Esophagus (tissue), 2 donors: ENCODE data around the gene GP1BA. TPM values are rescaled to one million over a fixed set of nuclear protein-coding genes. Genes with fewer than 3 reads are reported as not detected.
A peak's percentile ranks its signal among the peaks of the same experiment; 100 is the strongest.

Source experiments
- H3K27ac ChIP-seq, 2 donors: one replicate each; pipeline ENCODE4 v1.5.1; 2013; ENCODE audit warnings: low read depth in 2 of 2, mild to moderate bottlenecking in 2 of 2, inconsistent platforms in 1 of 2, low read length in 1 of 2, moderate library complexity in 1 of 2
- H3K27me3 ChIP-seq, 2 donors: one replicate each; pipeline ENCODE4 v1.6.1; 2013; ENCODE audit warnings: low read length in 2 of 2, control low read depth in 1 of 2, mild to moderate bottlenecking in 1 of 2; ENCODE audit not compliant: insufficient read depth in 2 of 2, control insufficient read depth in 1 of 2
- H3K36me3 ChIP-seq, 2 donors: one replicate each; pipeline ENCODE4 v1.6.1; 2013; ENCODE audit warnings: low read length in 1 of 2; ENCODE audit not compliant: control insufficient read depth in 2 of 2, insufficient read depth in 2 of 2
- H3K4me1 ChIP-seq, 2 donors: one replicate each; pipeline ENCODE4 v1.6.1; 2013; ENCODE audit warnings: low read length in 1 of 2; ENCODE audit not compliant: control insufficient read depth in 2 of 2, insufficient read depth in 2 of 2
- H3K4me3 ChIP-seq, 2 donors: one replicate each; pipeline ENCODE4 v1.5.1; 2013; ENCODE audit warnings: low read length in 2 of 2, mild to moderate bottlenecking in 2 of 2, low read depth in 1 of 2, moderate library complexity in 1 of 2
- H3K9me3 ChIP-seq, 2 donors: one replicate each; pipeline ENCODE4 v1.6.1; 2013; ENCODE audit warnings: mild to moderate bottlenecking in 2 of 2, low read depth in 1 of 2, low read length in 1 of 2, moderate library complexity in 1 of 2; ENCODE audit not compliant: control insufficient read depth in 2 of 2, insufficient read depth in 1 of 2
- WGBS, 2 donors: extraction: QIAGEN DNeasy Blood & Tissue Kit; methylation state at CpG; one replicate each; pipeline ENCODE4 v1.1.7; 2013; 5-methylcytosine and 5-hydroxymethylcytosine counted together
- polyA plus RNA-seq, 2 donors: library from polyadenylated mRNA; stranded (reverse); fragments of 200-250 nt; gene quantifications; one replicate each; pipeline ENCODE4 v1.2.3, GENCODE V29; 2013
- donor health status: healthy with polysubstance abuse.
- donor health status: Bipolar disorder and iron deficiency.

The GP1BA gene
- polyA plus RNA-seq, 2 donors: 0.02 to 0.12 TPM

DNA sequence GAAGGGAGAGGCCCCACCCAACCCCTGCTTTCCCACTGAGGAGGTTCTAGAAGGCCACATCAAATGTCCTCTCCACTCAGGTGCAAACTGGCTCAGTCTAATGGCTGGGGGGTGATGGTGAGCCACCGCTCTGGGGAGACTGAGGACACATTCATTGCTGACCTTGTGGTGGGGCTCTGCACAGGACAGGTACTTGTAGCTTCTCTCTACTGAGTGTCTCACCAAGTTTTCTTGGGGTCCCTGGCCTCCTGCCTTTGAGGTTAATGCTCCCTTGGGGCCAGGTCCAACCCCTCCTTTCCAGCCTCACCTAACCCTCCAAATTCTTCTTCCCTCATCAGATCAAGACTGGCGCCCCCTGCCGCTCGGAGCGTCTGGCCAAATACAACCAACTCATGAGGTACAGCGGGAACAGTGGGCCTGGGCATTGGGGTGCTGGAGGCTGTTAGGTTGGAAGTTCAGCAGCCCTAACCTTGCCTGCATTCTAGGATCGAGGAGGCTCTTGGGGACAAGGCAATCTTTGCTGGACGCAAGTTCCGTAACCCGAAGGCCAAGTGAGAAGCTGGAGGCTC lies 24.5 kb downstream of the GP1BA start:
- H3K36me3 ChIP-seq: peaks cover 0 to 13% of the 10 kb centered on the region in 2 donors
- H3K27ac ChIP-seq: no peak overlapping the region
- H3K9me3 ChIP-seq: no peaks in the 10 kb centered on the region
- H3K4me3 ChIP-seq: no peak overlapping the region
- 83 to 86% methylated on average over 10 of the region's 10 CpGs for WGBS, 2 donors
- no peaks in the 10 kb centered on the region for H3K27me3 ChIP-seq
- peaks cover 3 to 4% of the 10 kb centered on the region in 2 donors for H3K4me1 ChIP-seq

DNA sequence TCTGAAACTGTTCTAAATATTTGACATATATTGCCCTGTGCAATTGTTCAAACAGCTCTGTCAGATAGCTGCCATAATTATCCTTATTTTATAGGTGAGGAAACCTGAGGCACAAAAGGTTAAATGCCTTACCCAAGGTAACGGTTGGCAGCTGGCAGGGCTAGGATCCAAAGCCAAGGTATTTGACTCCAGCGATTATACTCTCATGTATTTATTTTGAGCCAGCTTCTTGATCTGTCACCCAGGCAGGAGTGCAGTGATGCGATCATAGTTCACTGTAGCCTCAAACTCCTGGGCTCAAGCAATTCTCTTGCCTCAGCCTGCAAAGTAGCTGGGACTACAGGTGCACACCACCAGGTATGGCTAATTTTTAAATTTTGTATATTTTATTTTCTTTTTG lies 26.0 kb downstream of the GP1BA start:
- Histone ChIP-seq H3K27me3 (no peaks in the 10 kb centered on the region), H3K27ac (no peak overlapping the region), H3K4me3 (no peak overlapping the region), H3K36me3 (peaks cover 0 to 13% of the 10 kb centered on the region in 2 donors), H3K9me3 (no peaks in the 10 kb centered on the region), H3K4me1 (peaks cover 3 to 4% of the 10 kb centered on the region in 2 donors)
- WGBS, 2 donors: 60 to 63% methylated on average over 3 of the region's 3 CpGs

DNA sequence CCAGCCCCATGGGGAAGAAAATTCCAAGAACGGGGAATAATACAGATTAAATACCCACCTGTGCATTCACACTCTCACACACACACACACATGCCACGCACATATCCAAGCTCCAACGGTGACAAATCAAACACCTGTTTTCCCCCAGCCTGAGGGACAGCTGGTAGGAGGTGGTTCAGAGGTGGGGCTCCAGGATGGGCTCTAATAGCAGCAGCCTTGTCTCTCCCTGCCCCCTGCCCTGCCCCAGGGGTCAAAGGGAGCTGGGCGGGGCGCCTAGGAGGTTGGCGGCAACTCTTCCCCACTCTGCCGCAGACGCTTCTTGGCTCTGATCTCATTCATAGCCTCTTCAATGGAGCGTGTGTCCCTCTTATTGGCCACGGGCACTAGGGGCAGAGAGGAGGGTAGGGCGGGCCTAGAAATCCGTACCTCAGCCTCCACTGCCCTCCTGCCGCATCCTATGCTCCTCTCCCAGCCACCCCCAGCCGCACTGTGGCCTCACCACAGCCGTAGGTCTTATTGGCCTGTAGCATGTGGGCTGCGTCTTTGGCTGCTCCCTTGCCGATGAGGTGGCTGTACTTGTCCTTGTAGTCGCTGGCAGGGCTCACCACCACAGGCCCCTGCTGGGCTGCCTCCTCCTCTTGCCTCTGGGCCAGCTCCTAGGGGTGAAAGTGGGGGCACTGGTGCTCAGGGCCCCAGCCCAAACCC lies 27.3 kb downstream of the GP1BA start:
- H3K36me3 ChIP-seq: peaks cover 0 to 13% of the 10 kb centered on the region in 2 donors
- 83 to 89% methylated on average over 17 to 18 of the region's 18 CpGs for WGBS, 2 donors

DNA sequence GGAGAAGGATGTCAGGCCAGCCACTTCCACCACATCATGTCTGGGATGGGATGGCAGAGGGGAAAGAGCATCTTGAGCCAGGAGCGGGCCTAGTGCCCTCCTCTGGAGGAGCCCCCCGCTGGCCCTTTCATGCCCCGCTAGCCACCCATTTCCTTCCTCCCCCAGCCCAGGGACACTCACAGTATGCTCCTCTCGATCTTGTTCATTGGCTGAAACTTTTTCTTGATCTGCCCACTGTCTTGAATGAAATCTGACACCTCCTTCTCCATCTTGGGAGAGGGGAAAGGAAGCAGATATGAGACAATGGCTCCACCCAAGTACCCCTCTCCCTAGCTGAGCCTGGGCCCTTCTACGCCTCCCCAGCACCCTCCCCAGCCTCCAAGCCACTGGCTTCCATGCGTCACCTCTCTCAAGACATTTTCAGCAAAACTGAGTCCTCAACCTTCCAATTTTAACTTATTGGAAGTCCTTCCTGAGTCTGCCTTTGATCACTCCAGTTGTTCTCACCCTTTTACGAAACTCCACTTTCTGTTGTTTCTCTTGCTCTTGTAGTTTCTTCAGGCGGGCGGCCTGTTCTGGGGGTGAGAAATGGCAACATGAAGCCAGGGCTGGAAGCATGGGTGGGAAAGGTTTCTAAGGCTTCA lies 28.3 kb downstream of the GP1BA start:
- WGBS, 2 donors: 85 to 89% methylated on average over 9 of the region's 9 CpGs
- H3K27ac ChIP-seq: no peak overlapping the region
- H3K4me3 ChIP-seq: no peak overlapping the region
- H3K4me1 ChIP-seq: peaks cover 0 to under 1% of the 10 kb centered on the region in 2 donors
- peaks cover 0 to 15% of the 10 kb centered on the region in 2 donors for H3K36me3 ChIP-seq
- H3K27me3 ChIP-seq: no peaks in the 10 kb centered on the region
- H3K9me3 ChIP-seq: no peaks in the 10 kb centered on the region

More for the DNA sequence above, 27.3 kb downstream of the GP1BA start:
- Histone ChIP-seq H3K27ac (no peak overlapping the region), H3K27me3 (no peaks in the 10 kb centered on the region), H3K9me3 (no peaks in the 10 kb centered on the region), H3K4me3 (no peak overlapping the region), H3K4me1 (no peaks in the 10 kb centered on the region)

DNA sequence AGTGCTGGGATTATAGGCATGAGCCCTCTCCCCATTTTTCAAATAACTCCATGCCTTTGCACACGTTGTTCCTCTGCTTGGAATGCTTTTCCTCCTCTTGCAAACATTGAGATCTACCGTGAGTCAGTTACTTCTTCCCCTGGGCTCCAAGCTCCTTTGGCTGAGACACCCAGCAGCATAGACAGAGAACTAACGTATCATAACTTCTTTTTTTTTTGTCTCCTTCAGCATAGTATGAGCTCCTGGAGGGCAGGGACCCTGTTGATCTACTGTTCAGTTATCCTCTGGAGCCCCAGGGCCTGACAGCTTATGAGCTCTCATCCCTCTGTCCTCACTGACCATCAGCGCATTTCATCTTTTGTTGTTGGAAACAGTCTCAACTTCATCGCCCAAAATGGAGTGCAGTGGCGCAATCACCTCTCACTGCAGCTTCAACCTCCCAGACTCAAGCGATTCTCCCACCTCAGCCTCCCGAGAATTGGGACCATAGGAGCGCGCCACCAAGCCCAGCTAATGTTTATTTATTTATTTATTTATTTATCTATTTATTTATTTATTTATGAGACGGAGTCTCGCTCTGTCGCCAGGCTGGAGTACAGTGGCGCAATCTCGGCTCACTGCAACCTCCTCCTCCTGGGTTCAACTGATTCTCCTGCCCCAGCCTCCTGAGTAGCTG lies 33.4 kb downstream of the GP1BA start:
- Histone ChIP-seq H3K27me3 (no peaks in the 10 kb centered on the region), H3K4me1 (peaks cover 9 to 18% of the 10 kb centered on the region in 2 donors), H3K4me3 (no peak overlapping the region), H3K9me3 (no peaks in the 10 kb centered on the region), H3K36me3 (peaks cover 0 to 12% of the 10 kb centered on the region in 2 donors), H3K27ac (no peak overlapping the region)
- 96% methylated on average over 15 of the region's 15 CpGs for WGBS, 2 donors

DNA sequence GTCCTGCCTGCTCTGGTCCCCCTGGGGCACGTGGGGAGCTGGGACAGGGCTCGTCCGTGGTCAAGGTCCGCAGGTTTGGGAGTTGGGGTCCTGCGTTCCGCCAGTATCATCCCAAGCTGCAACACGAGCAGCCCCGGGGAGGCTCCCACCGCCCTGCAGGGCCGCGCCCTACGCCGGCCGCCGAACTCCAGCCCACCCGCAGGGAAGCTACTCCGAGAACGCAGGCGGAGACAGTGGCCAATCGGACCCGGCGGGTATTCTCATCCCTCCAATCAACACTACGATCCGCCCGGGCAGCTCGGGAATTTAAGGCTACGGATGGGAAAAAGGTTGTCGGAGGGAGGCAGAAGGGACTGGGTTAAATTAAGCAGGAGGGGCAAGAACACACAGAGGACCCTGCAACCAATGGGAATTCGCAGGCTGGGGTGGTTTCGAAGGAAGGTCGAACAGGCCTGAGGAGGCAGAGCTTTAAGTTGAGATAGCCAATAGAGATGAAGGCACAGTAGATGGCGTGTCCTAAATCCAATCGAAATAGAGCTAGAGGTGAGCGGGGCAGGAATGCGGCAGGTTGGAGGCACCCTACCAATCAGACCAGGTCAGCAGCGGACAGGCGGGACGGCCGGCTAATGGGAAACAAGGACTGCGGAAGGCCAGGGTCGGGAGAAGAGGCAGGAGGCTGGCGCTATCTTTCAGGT lies 34.9 kb downstream of the GP1BA start:
- peak overlapping the region; percentile 95 to 99 for H3K27ac ChIP-seq
- no peaks in the 10 kb centered on the region for H3K27me3 ChIP-seq
- H3K4me3 ChIP-seq: peak overlapping the region; percentile 65 to 72
- H3K9me3 ChIP-seq: no peaks in the 10 kb centered on the region
- peaks cover 0 to 12% of the 10 kb centered on the region in 2 donors for H3K36me3 ChIP-seq
- WGBS, 2 donors: 0% methylated on average over 42 of the region's 42 CpGs
- H3K4me1 ChIP-seq: peaks cover 9 to 18% of the 10 kb centered on the region in 2 donors

DNA sequence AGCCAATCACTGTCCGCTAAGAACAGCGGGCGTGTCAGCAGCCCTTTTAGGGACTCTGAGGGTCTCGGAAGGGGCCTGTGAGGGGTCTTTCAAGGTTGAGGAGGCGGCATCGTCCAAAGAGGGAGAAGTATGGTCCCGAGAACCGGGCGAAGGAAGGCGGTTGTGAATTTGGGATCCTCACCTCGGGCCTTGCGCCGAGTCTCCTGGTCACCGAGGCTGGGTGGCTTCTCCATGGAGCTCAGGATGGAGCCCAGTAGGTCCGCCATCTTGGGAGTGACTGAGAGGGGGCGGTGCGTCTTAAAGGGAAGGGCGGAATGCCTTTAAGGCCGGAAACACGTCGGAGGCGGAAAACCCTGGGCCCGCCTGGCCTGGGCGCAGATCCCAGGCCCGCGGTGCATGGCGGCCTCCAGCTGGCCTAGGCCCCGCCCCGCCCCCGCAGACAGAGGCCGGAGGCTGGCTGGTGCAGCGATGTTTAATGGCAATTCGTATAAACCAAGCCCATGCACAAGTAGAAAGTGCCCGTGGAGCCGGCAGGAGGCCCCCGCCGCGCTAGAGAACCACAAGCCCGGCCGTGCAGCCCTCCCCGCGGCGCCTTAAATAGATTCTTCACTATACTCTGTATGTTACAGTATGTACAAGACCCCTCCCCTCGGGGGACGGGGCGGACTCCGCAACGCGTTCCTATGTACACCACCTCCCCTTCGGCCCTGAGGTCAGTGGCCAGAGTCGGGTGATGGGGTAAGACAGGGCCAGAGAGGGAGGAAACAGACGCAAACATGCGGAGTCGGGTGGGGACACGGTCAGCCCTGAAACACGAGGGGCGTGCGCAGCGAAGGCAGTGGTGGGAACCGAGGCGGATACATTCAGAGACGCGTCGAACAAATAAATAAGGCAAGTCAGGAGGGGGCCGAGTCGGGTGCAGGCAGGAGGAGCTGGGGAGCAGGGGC lies 35.7 kb downstream of the GP1BA start, which contains the start of gene SPAG7:
SPAG7 (minus strand) TSS at position 279 of the 947 bp plus-strand sequence; CDS start at position 266, 13 bp downstream.
- H3K9me3 ChIP-seq: no peaks in the 10 kb centered on the region
- H3K4me3 ChIP-seq: peak within 1 kb of the TSS; percentile 65 to 72
- H3K27ac ChIP-seq: peak within 1 kb of the TSS; percentile 95 to 99
- no peaks in the 10 kb centered on the region for H3K27me3 ChIP-seq
- peaks cover 0 to 20% of the 10 kb centered on the region in 2 donors for H3K36me3 ChIP-seq
- 0 to 1% methylated on average over 66 of the region's 66 CpGs for WGBS, 2 donors
- H3K4me1 ChIP-seq: peaks cover 9 to 18% of the 10 kb centered on the region in 2 donors

DNA sequence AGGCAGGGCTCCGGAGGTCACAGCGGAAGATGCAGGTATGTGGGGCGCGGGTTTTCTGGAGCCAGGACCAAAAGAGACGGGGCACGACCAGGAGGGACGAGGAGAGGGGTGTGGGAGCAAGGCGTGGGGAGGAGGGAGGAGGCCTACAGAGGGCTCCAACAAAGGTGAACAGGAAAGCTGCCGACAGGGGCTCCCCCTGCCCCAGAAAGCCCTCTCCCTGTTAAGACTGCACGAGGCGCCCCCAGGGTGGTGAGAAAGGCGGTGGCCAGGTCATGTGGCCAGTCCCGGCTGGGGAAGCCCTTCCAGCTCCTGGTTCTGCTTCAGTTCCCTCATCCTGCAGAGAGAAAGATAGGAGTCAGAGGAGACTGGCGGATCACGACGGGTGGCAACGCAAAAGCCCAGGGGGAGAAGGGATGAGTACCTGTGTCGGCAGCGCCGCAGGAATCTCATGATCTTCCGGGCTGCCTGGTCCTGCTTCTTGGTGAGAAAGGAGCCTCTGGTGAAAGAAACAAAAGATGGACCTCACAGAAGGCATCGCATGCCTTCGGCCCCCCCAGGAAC lies 36.5 kb downstream of the GP1BA start:
- peaks cover 9 to 18% of the 10 kb centered on the region in 2 donors for H3K4me1 ChIP-seq
- peak overlapping the region; percentile 87 to 99 for H3K27ac ChIP-seq
- no peaks in the 10 kb centered on the region for H3K27me3 ChIP-seq
- no peaks in the 10 kb centered on the region for H3K9me3 ChIP-seq
- peaks cover 0 to 23% of the 10 kb centered on the region in 2 donors for H3K36me3 ChIP-seq
- H3K4me3 ChIP-seq: peak overlapping the region; percentile 55 to 65
- WGBS, 2 donors: 18 to 22% methylated on average over 23 of the region's 23 CpGs
